K562 (cell line): ENCODE measurements around the gene SAP25. TPM values are rescaled to one million over a fixed set of nuclear protein-coding genes. Genes with fewer than 3 reads are reported as not detected.

Experiments
- BRCA1 ChIP-seq, 2 experiments: fragments of 450-650 bp in 1 of 2; sonication (generic) in 1 of 2; formaldehyde crosslinking in 1 of 2; IDR thresholded peaks; 2 replicates each; pipeline versions ENCODE4 v1.5.0 to v1.6.1; 2017 to 2020; ENCODE audit warnings: mild to moderate bottlenecking in 1 of 2, missing genetic modification reagents in 1 of 2
- CTBP1 ChIP-seq: fragments of 450-650 bp; IDR thresholded peaks from 2 replicates; pipeline ENCODE4 v1.6.1; 2016; ENCODE audit warnings: borderline replicate concordance
- CXXC5 ChIP-seq: fragments of 250-450 bp; sonication (Bioruptor Pico); IDR thresholded peaks from 2 replicates; pipeline ENCODE4 v1.8.0; 2022; ENCODE audit warnings: inconsistent platforms, mild to moderate bottlenecking, moderate library complexity
- DDX20 ChIP-seq: fragments of 450-650 bp; IDR thresholded peaks from 2 replicates; pipeline ENCODE4 v1.6.1; 2016; ENCODE audit warnings: missing genetic modification characterization, low read depth, mild to moderate bottlenecking, missing compliant biosample characterization, moderate library complexity
- DPF2 ChIP-seq: fragments of 450-650 bp; IDR thresholded peaks from 2 replicates; pipeline ENCODE4 v1.6.1; 2016
- EP300 ChIP-seq: IDR thresholded peaks from 2 replicates; pipeline ENCODE4 v1.6.1; 2012; ENCODE audit warnings: low read length, improper control_type of control experiment
- EP400 ChIP-seq: fragments of 450-650 bp; IDR thresholded peaks from 2 replicates; pipeline ENCODE4 v1.6.1; 2017; ENCODE audit warnings: antibody characterized with exemption, mild to moderate bottlenecking, moderate library complexity
- FOXP1 ChIP-seq: sonication (generic); formaldehyde crosslinking; IDR thresholded peaks from 2 replicates; pipeline ENCODE4 v1.8.0; 2022; ENCODE audit warnings: mild to moderate bottlenecking, missing genetic modification reagents
- GTF2F1 ChIP-seq: IDR thresholded peaks from 2 replicates; pipeline ENCODE4 v1.6.1; 2011; ENCODE audit warnings: low read depth, low read length, improper control_type of control experiment
- HMG20A ChIP-seq: fragments of 450-650 bp; formaldehyde crosslinking; conservative IDR thresholded peaks from 2 replicates; pipeline ENCODE4 v1.4.0; 2020; ENCODE audit warnings: mild to moderate bottlenecking, mixed read lengths
- JUND ChIP-seq, 2 experiments: IDR thresholded peaks; 2 replicates in 1 of 2; 3 replicates in 1 of 2; pipeline ENCODE4 v1.6.1; 2011; ENCODE audit warnings: borderline replicate concordance in 2 of 2, low read depth in 2 of 2, low read length in 2 of 2, improper control_type of control experiment in 1 of 2, missing biosample characterization in 1 of 2, missing genetic modification characterization in 1 of 2, missing genetic modification reagents in 1 of 2
- NFYB ChIP-seq: IDR thresholded peaks from 2 replicates; pipeline ENCODE4 v1.6.1; 2011; ENCODE audit warnings: mild to moderate bottlenecking, moderate library complexity; ENCODE audit not compliant: insufficient read length; ENCODE audit errors: extremely low read depth
- OTX1 ChIP-seq: fragments of 450-650 bp; formaldehyde crosslinking; IDR thresholded peaks from 2 replicates; pipeline ENCODE4 v1.4.0; 2022; ENCODE audit warnings: mild to moderate bottlenecking
- PRPF4 ChIP-seq: fragments of 200-400 bp; formaldehyde crosslinking; IDR thresholded peaks from one replicate; pipeline ENCODE4 v1.6.1; 2017; ENCODE audit warnings: low read length, low read depth, mild to moderate bottlenecking; ENCODE audit not compliant: insufficient read depth, poor library complexity, severe bottlenecking
- SREBF1 ChIP-seq: fragments of 150-350 bp; IDR thresholded peaks from 2 replicates; pipeline ENCODE4 v1.6.1; 2014; ENCODE audit warnings: antibody characterized with exemption, low read depth, low read length, borderline replicate concordance
- ZNF217 ChIP-seq: sonication (generic); formaldehyde crosslinking; IDR thresholded peaks from 2 replicates; pipeline ENCODE4 v1.8.0; 2022; ENCODE audit warnings: mild to moderate bottlenecking, missing genetic modification reagents
- ZNF584 ChIP-seq: fragments of 200-800 bp; sonication (Bioruptor generic); IDR thresholded peaks from 2 replicates; pipeline ENCODE4 v1.6.1; 2016; ENCODE audit warnings: low read depth, mild to moderate bottlenecking, missing genetic modification characterization, missing compliant biosample characterization
- polyA plus RNA-seq, 8 experiments: library from polyadenylated mRNA; depleted of rRNA in 4 of 8; stranded (reverse) in 5 of 8; unstranded in 3 of 8; fragments of >200 nt; fragmentation: Nextera tagmentation in 2 of 8; fragmentation: Illumina TruSeq in 1 of 8; extraction: Ambion mirVana in 2 of 8; extraction: Trizol in 1 of 8; gene quantifications; 2 replicates each; pipeline versions ENCODE4 v1.2.1 to v1.2.3, GENCODE V29; 2011 to 2014; ENCODE audit warnings: inconsistent platforms in 1 of 8, missing spikeins in 1 of 8
- total RNA-seq, 7 experiments: library from RNA; depleted of rRNA in 6 of 7; stranded (reverse); fragments of >200 nt in 6 of 7; fragmentation: Illumina TruSeq in 2 of 7; extraction: Trizol in 2 of 7; gene quantifications; 2 replicates each; pipeline versions ENCODE4 v1.2.1 to v1.2.3, GENCODE V29; 2011 to 2021; ENCODE audit warnings: low replicate concordance in 1 of 7
- TF ChIP-seq, protein P1 (sequence below): fragments of 250-450 bp; sonication (Bioruptor Pico); IDR thresholded peaks from 2 replicates; pipeline ENCODE4 v1.4.0; 2020; ENCODE audit warnings: mild to moderate bottlenecking
- TF ChIP-seq, protein P2 (sequence below), 3 experiments: IDR thresholded peaks in 2 of 3; conservative IDR thresholded peaks in 1 of 3; 2 replicates each; pipeline ENCODE4 v1.5.1; 2011 to 2012; ENCODE audit warnings: low read length in 3 of 3, mild to moderate bottlenecking in 3 of 3, control low read depth in 2 of 3, improper control_type of control experiment in 1 of 3, inconsistent platforms in 1 of 3, low read depth in 1 of 3, mixed read lengths in 1 of 3, moderate library complexity in 1 of 3; ENCODE audit not compliant: insufficient read depth in 2 of 3
- TF ChIP-seq, protein P3 (sequence below): fragments of 450-650 bp; IDR thresholded peaks from 2 replicates; pipeline ENCODE4 v1.6.1; 2014; ENCODE audit warnings: low read depth, mild to moderate bottlenecking, moderate library complexity, borderline replicate concordance

The SAP25 gene
- total and polyA plus RNA-seq, 9 of the 15 experiments (the other 6 are each of a cell fraction or from before 2014, with no cell fraction given): 0.13 to 5.3 (median 0.78) TPM; not detected in 1

DNA sequence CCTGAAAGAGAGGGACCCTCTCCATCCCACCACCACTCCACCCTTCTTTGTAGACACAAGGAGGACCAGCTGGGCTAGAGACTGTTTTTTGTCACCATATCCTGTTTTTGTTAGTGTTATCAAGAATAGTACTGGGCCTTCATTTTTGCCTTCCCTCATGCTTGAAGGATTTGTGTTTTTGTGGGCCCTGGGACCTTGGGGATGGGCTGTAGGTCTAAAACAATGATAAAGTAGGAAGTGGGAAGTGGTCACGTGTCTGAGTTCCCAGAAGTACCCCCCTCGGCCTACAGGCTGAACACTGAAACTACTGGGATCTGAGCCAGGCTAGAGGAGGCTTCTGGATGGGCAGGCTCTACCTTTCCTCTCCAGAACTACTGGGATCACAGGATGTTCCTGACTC lies 25.8 kb downstream of the SAP25 start (continued):
- TF ChIP-seq FOXP1 (CRISPR knock-in tag) (no peak), EP300 (0 out of 2 replicates have a peak, but pooled peaks have one; percentile 22), JUND (IDR thresholded peaks at IDR 0.05; ENCODE audit: borderline replicate concordance, low read depth, low read length) (no peak), JUND (tag; IDR thresholded peaks at IDR 0.05; ENCODE audit: borderline replicate concordance, low read depth, low read length) (no peak; the same call in 2 of the 3 replicates), DPF2 (peak; percentile 24; the same call in 1 of the 2 replicates), NFYB (no peak), DDX20 (tag) (no peak), EP400 (no peak; the same call in 1 of the 2 replicates), HMG20A (CRISPR knock-in tag) (no peak), ZNF217 (CRISPR knock-in tag) (no peak), CTBP1 (peak; percentile 52; the same call in 1 of the 2 replicates), OTX1 (CRISPR knock-in tag) (no peak), GTF2F1 (no peak), BRCA1 (IDR thresholded peaks at IDR 0.05) (no peak), BRCA1 (CRISPR knock-in tag; IDR thresholded peaks at IDR 0.05) (no peak), CXXC5 (CRISPR knock-in tag) (no peak), SREBF1 (no peak), PRPF4 (no peak), ZNF584 (no peak)
- TF ChIP-seq, protein P1, sequence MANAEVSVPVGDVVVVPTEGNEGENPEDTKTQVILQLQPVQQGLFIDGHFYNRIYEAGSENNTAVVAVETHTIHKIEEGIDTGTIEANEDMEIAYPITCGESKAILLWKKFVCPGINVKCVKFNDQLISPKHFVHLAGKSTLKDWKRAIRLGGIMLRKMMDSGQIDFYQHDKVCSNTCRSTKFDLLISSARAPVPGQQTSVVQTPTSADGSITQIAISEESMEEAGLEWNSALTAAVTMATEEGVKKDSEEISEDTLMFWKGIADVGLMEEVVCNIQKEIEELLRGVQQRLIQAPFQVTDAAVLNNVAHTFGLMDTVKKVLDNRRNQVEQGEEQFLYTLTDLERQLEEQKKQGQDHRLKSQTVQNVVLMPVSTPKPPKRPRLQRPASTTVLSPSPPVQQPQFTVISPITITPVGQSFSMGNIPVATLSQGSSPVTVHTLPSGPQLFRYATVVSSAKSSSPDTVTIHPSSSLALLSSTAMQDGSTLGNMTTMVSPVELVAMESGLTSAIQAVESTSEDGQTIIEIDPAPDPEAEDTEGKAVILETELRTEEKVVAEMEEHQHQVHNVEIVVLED (CRISPR knock-in tag): no peak
- TF ChIP-seq, protein P2, sequence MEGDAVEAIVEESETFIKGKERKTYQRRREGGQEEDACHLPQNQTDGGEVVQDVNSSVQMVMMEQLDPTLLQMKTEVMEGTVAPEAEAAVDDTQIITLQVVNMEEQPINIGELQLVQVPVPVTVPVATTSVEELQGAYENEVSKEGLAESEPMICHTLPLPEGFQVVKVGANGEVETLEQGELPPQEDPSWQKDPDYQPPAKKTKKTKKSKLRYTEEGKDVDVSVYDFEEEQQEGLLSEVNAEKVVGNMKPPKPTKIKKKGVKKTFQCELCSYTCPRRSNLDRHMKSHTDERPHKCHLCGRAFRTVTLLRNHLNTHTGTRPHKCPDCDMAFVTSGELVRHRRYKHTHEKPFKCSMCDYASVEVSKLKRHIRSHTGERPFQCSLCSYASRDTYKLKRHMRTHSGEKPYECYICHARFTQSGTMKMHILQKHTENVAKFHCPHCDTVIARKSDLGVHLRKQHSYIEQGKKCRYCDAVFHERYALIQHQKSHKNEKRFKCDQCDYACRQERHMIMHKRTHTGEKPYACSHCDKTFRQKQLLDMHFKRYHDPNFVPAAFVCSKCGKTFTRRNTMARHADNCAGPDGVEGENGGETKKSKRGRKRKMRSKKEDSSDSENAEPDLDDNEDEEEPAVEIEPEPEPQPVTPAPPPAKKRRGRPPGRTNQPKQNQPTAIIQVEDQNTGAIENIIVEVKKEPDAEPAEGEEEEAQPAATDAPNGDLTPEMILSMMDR (IDR thresholded peaks at IDR 0.05 in 2 of 3, conservative IDR thresholded peaks at IDR 0.05 in 1 of 3; ENCODE audit: insufficient read depth in 2 of 3, low read depth in 1 of 3, low read length in 3 of 3): 0 out of 6 replicates have a peak, but pooled peaks of 1 of the 3 experiments have one; percentile 20
- TF ChIP-seq, protein P3, sequence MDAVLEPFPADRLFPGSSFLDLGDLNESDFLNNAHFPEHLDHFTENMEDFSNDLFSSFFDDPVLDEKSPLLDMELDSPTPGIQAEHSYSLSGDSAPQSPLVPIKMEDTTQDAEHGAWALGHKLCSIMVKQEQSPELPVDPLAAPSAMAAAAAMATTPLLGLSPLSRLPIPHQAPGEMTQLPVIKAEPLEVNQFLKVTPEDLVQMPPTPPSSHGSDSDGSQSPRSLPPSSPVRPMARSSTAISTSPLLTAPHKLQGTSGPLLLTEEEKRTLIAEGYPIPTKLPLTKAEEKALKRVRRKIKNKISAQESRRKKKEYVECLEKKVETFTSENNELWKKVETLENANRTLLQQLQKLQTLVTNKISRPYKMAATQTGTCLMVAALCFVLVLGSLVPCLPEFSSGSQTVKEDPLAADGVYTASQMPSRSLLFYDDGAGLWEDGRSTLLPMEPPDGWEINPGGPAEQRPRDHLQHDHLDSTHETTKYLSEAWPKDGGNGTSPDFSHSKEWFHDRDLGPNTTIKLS: no peak
